Parathyroid adenoma (tissue), 2 donors: ENCODE results near the gene GLB1L3.
A peak's percentile ranks its signal among the peaks of the same experiment; 100 is the strongest.

Experiments
- H2AFZ ChIP-seq: fragments of 300-600 bp; sonication (generic); one replicate; pipeline ENCODE4 v1.7.0; 2017; ENCODE audit warnings: antibody characterized with exemption, mild to moderate bottlenecking
- H3K27ac ChIP-seq: fragments of 300-600 bp; sonication (generic); one replicate; pipeline ENCODE4 v1.7.0; 2017
- H3K27me3 ChIP-seq: fragments of 300-600 bp; sonication (generic); one replicate; pipeline ENCODE4 v1.7.0; 2017; ENCODE audit warnings: low read length; ENCODE audit not compliant: control insufficient read depth, insufficient read depth
- H3K36me3 ChIP-seq: fragments of 300-600 bp; sonication (generic); one replicate; pipeline ENCODE4 v1.7.0; 2017; ENCODE audit warnings: low read length; ENCODE audit not compliant: control insufficient read depth, insufficient read depth
- H3K4me1 ChIP-seq: fragments of 300-600 bp; sonication (generic); one replicate; pipeline ENCODE4 v1.7.0; 2017; ENCODE audit warnings: control low read depth
- H3K4me2 ChIP-seq: fragments of 300-600 bp; sonication (generic); one replicate; pipeline ENCODE4 v1.7.0; 2017; ENCODE audit warnings: low read length
- H3K4me3 ChIP-seq: fragments of 300-600 bp; sonication (generic); one replicate; pipeline ENCODE4 v1.7.0; 2017; ENCODE audit warnings: low read depth, low read length
- H3K79me2 ChIP-seq: fragments of 300-600 bp; sonication (generic); one replicate; pipeline ENCODE4 v1.7.0; 2017; ENCODE audit warnings: control low read depth
- H3K9ac ChIP-seq: fragments of 300-600 bp; sonication (generic); one replicate; pipeline ENCODE4 v1.7.0; 2017; ENCODE audit warnings: mild to moderate bottlenecking
- H3K9me3 ChIP-seq: fragments of 300-600 bp; sonication (generic); one replicate; pipeline ENCODE4 v1.7.0; 2017; ENCODE audit warnings: low read length; ENCODE audit not compliant: control insufficient read depth
- CTCF ChIP-seq: fragments of 300-600 bp; sonication (generic); IDR thresholded peaks from one replicate; pipeline ENCODE4 v1.7.0; 2017; ENCODE audit warnings: antibody characterized with exemption, mild to moderate bottlenecking
- donor health status: primary hyperparathyroidism.

Gene GLB1L3

GRCh38 chr11:134243913-134244312 lies 32.3 kb upstream of the GLB1L3 start:
- Histone ChIP-seq H3K79me2 (no peaks in the 10 kb centered on the region), H3K9ac (no peak overlapping the region), H3K36me3 (no peaks in the 10 kb centered on the region), H3K27me3 (no peaks in the 10 kb centered on the region), H3K4me3 (no peak overlapping the region), H3K27ac (no peak overlapping the region), H3K4me1 (no peaks in the 10 kb centered on the region), H3K9me3 (no peaks in the 10 kb centered on the region), H3K4me2 (no peak overlapping the region), H2AFZ (no peak overlapping the region)
- no peak for TF ChIP-seq CTCF

- peak; percentile 47 for TF ChIP-seq CTCF
- no peak overlapping the region for H3K27ac ChIP-seq
- no peak overlapping the region for H2AFZ ChIP-seq
- no peaks in the 10 kb centered on the region for H3K9me3 ChIP-seq
- no peaks in the 10 kb centered on the region for H3K27me3 ChIP-seq
- no peak overlapping the region for H3K9ac ChIP-seq
- H3K4me1 ChIP-seq = no peaks in the 10 kb centered on the region
- H3K36me3 ChIP-seq = no peaks in the 10 kb centered on the region
- H3K4me2 ChIP-seq = no peak overlapping the region
- H3K4me3 ChIP-seq = no peak overlapping the region
- no peaks in the 10 kb centered on the region for H3K79me2 ChIP-seq
Measured at GRCh38 chr11:134244593-134244992, 31.6 kb upstream of the GLB1L3 start.

- no peak overlapping the region for H3K4me3 ChIP-seq
- TF ChIP-seq CTCF = no peak
- H3K36me3 ChIP-seq = no peaks in the 10 kb centered on the region
- H3K4me1 ChIP-seq = no peaks in the 10 kb centered on the region
- H3K27me3 ChIP-seq = no peaks in the 10 kb centered on the region
- H2AFZ ChIP-seq = no peak overlapping the region
- no peak overlapping the region for H3K27ac ChIP-seq
- H3K9ac ChIP-seq = no peak overlapping the region
- no peaks in the 10 kb centered on the region for H3K9me3 ChIP-seq
- H3K79me2 ChIP-seq = no peaks in the 10 kb centered on the region
- no peak overlapping the region for H3K4me2 ChIP-seq
Measured at GRCh38 chr11:134245434-134245833, 30.7 kb upstream of the GLB1L3 start.

- no peak for TF ChIP-seq CTCF
- Histone ChIP-seq H2AFZ (no peak overlapping the region), H3K27me3 (no peaks in the 10 kb centered on the region), H3K9me3 (no peaks in the 10 kb centered on the region), H3K4me3 (no peak overlapping the region), H3K36me3 (no peaks in the 10 kb centered on the region), H3K27ac (no peak overlapping the region), H3K79me2 (no peaks in the 10 kb centered on the region), H3K4me1 (no peaks in the 10 kb centered on the region), H3K4me2 (no peak overlapping the region), H3K9ac (no peak overlapping the region)
Measured at GRCh38 chr11:134246100-134246499, 30.1 kb upstream of the GLB1L3 start.

GRCh38 chr11:134246678-134247077 lies 29.5 kb upstream of the GLB1L3 start:
- no peak overlapping the region for H3K27ac ChIP-seq
- H2AFZ ChIP-seq = no peak overlapping the region
- H3K9me3 ChIP-seq = no peaks in the 10 kb centered on the region
- no peaks in the 10 kb centered on the region for H3K27me3 ChIP-seq
- no peaks in the 10 kb centered on the region for H3K36me3 ChIP-seq
- H3K4me1 ChIP-seq = no peaks in the 10 kb centered on the region
- no peak for TF ChIP-seq CTCF
- no peak overlapping the region for H3K4me3 ChIP-seq
- no peak overlapping the region for H3K9ac ChIP-seq
- no peaks in the 10 kb centered on the region for H3K79me2 ChIP-seq
- H3K4me2 ChIP-seq = no peak overlapping the region
